HAP-1 (cell line): ENCODE data around the gene CCDC12.

Experiments
- DNase-seq, 2 experiments: peaks; one replicate each; pipeline ENCODE4 v3.0.0-alpha.2; 2016 to 2020; ENCODE audit warnings: low spot score in 2 of 2
- H3K27me3 ChIP-seq: fragments of 250-450 bp; sonication (Bioruptor Pico); 2 replicates; pipeline ENCODE4 v1.5.1; 2020; ENCODE audit warnings: low read depth, mild to moderate bottlenecking, moderate library complexity
- H3K36me3 ChIP-seq: fragments of 250-450 bp; sonication (Bioruptor Pico); replicated peaks from 2 replicates; pipeline ENCODE4 v1.5.1; 2020; ENCODE audit warnings: mild to moderate bottlenecking
- H3K4me1 ChIP-seq: fragments of 250-450 bp; sonication (Bioruptor Pico); 2 replicates; pipeline ENCODE4 v1.5.1; 2020; ENCODE audit warnings: mild to moderate bottlenecking
- H3K4me3 ChIP-seq: fragments of 250-450 bp; sonication (Bioruptor Pico); 2 replicates; pipeline ENCODE4 v1.5.1; 2020; ENCODE audit warnings: mild to moderate bottlenecking, moderate library complexity
- H3K9me3 ChIP-seq: fragments of 250-450 bp; sonication (Bioruptor Pico); 2 replicates; pipeline ENCODE4 v1.5.1; 2020; ENCODE audit warnings: mild to moderate bottlenecking, moderate library complexity
- in situ Hi-C: fragments of 300-500 bp; cut with MboI; formaldehyde crosslinking; loops from 3 replicates; pipeline ENCODE4 v1.14.3; 2020; ENCODE audit warnings: low sequenced_read_pairs, inconsistent platforms, mixed read lengths

CCDC12 gene

DNA sequence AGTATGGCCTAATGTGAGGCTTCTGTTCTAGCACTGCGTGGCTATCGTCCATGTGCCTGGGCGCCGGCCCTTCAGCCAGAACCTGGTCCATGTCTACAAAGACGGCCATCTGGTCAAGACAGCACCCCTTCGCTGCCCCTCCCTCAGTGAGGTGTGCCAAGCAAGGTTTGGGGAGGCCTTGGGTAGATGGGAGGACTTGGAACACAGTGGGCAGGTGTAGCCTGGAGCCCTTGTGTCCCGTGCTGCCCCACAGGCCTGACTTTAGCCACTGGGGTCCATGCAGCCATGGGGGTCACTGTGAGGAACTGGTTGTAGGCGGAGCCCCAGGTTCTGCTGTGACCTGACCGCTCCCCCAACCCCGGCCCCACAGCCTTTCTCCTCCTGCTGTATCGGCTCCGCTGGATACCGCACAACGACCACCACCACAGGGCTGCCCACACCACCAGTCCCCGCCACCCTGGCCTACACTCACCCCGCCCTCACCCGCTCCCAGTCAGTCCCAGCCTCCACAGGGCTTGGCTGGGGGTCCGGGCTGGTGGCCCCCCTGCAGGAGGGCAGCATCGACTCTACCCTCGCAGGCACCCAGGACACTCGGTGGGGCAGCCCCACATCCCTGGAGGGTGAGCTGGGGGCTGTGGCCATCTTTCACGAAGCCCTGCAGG lies 19.5 kb upstream of the CCDC12 start:
- Histone ChIP-seq H3K4me1 (no peaks in the 10 kb centered on the region), H3K36me3 (peaks cover 16% of the 10 kb centered on the region), H3K27me3 (no peaks in the 10 kb centered on the region), H3K9me3 (no peaks in the 10 kb centered on the region), H3K4me3 (no peak overlapping the region)
- no peak for DNase-seq
- in situ Hi-C loops: no loop called here

DNA sequence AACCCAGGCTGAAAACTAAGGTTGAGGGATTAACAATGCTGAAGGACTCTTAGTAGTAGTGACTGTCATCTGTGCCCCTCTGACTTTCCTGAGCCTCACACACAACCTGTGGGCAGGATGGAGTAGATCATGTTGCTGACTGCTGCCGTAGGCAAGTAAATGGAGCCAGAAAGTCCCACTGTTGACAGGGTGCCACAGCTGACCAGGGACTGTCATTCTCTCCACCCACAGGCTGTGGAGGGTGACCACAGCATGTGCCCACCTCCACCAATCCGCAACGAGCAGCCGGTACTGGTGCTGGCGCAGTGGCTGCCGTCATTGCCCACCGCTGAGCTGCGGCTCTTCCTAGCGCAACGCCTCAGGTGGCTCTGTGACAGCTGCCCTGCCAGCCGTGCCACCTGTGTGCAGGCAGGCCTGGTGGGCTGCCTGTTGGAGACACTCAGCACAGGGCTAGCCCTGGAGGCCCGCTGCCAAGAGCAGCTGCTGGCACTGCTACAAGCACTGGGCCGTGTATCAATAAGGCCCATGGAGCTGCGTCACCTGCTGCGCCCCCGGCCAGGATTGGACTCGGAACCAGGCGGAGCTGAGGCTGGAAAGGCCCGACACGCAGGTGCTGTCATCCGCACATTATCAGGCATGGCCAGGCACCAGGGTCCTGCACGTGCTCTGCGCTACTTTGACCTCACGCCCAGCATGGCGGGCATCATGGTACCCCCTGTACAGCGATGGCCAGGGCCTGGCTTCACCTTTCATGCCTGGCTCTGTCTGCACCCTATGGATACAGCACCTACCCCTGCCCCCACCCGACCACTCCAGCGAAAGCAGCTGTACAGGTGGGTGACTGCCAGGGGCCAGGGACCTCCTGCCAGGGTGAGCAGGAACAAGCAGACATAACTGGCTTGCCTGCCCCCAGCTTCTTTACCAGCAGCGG lies 18.5 kb upstream of the CCDC12 start:
- DNase-seq: no peak
- Histone ChIP-seq H3K36me3 (peaks cover 8% of the 10 kb centered on the region), H3K9me3 (no peaks in the 10 kb centered on the region), H3K4me3 (no peak overlapping the region), H3K27me3 (no peaks in the 10 kb centered on the region), H3K4me1 (no peaks in the 10 kb centered on the region)
- in situ Hi-C loops: no loop called here

DNA sequence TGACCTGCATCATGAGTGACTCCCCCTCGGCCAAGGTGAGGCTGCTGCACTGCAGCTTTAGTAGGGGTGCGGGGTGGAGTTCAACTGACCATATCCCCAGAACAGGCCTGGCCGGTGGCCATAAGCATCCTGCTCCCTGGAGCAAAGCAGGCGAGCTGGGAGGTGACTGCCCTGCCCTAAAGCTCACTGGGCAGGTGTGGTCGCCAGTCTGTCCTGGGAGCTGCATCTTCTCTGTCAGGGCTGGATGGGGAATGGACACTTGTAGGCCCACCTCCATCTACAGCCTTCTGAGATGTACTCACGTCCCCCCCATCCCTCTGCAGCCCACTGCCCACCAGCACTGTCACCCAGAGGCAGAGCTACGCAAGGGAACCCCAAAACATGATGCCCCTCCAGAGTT lies 17.4 kb upstream of the CCDC12 start:
- no peaks in the 10 kb centered on the region for H3K9me3 ChIP-seq
- H3K4me3 ChIP-seq: no peak overlapping the region
- in situ Hi-C loops: no loop called here
- H3K4me1 ChIP-seq: no peaks in the 10 kb centered on the region
- no peak for DNase-seq
- H3K27me3 ChIP-seq: no peaks in the 10 kb centered on the region
- H3K36me3 ChIP-seq: peaks cover 7% of the 10 kb centered on the region; the same call in 1 of the 2 replicates

DNA sequence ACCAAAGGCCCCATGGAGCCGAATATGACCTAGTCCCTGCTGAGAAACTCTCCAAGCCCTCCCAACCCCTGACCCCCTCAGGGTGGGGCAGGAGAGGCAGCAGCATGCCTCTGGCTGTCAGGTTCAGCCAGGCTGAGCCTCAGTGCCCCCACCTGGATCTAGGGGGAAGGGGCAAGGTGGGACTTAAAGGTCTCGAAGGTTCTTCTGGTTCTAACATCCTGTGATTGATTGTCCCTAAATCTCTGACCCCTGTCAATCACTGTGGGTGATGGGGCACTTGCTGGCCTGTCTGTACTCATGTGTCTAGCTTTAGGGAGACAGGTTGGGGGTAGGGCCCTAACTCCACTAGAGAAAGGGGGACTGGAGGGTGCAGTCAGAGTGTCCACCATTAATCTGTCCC lies 16.7 kb upstream of the CCDC12 start:
- Histone ChIP-seq H3K27me3 (no peaks in the 10 kb centered on the region), H3K9me3 (no peaks in the 10 kb centered on the region), H3K4me3 (no peak overlapping the region), H3K4me1 (no peaks in the 10 kb centered on the region), H3K36me3 (peaks cover under 1% of the 10 kb centered on the region; the same call in 1 of the 2 replicates)
- in situ Hi-C loops: no loop called here
- no peak for DNase-seq

DNA sequence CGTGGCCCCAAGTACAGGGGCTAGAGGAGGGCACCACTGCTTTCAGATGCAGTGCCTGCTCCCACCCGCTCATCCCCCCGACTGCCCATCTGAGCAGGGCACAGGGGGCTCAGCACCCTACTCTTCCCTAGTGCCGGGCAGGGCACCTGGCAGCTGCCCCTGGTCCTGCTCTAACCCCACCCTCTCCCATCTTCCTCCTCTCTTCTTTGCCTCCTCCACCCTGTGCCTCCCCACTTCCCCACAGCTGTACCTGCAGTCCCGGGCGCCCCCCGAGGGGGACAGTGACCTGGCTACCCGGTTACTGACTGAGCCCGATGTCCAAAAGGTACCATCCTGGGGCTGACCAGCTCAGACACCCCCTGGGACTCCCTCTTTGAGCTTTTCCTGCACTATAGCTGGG lies 15.7 kb upstream of the CCDC12 start:
- Histone ChIP-seq H3K27me3 (no peaks in the 10 kb centered on the region), H3K9me3 (no peaks in the 10 kb centered on the region), H3K36me3 (no peaks in the 10 kb centered on the region), H3K4me1 (no peaks in the 10 kb centered on the region), H3K4me3 (no peak overlapping the region)
- in situ Hi-C loops: no loop called here
- no peak for DNase-seq

DNA sequence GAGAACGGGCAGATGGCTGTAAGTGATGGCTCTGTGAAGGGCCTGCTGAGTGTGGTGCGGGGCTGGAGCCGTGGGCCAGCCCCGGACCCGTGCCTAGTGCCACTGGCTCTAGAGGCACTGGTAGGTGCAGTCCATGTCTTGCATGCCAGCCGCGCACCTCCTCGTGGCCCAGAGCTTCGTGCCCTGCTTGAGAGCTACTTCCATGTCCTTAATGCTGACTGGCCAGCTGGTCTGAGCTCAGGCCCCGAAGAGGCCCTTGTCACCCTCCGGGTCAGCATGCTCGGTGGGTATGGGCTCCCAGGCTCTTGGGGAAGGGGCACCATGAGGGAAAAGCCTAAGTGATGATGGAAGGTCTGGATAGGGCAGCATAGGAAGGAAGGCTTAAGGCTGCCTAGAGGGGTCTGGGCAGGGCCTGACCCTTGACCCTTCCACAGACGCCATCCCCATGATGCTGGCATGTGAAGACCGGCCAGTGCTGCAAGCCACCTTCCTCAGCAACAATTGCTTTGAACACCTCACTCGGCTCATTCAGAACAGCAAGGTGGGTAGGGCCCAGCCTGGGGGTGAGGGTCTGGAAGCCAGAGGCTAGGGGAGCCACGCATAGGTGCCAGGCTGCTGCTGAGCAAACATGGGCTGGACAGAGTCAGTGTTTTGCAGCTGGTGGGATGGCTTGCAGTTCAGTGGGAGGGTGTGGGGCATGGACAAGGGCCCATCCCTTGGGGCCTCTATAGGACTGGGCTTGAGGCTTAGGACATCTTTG lies 15.0 kb upstream of the CCDC12 start:
- Histone ChIP-seq H3K4me3 (no peak overlapping the region), H3K27me3 (no peaks in the 10 kb centered on the region), H3K9me3 (no peaks in the 10 kb centered on the region), H3K36me3 (no peaks in the 10 kb centered on the region), H3K4me1 (no peaks in the 10 kb centered on the region)
- in situ Hi-C loops: no loop called here
- DNase-seq: no peak

DNA sequence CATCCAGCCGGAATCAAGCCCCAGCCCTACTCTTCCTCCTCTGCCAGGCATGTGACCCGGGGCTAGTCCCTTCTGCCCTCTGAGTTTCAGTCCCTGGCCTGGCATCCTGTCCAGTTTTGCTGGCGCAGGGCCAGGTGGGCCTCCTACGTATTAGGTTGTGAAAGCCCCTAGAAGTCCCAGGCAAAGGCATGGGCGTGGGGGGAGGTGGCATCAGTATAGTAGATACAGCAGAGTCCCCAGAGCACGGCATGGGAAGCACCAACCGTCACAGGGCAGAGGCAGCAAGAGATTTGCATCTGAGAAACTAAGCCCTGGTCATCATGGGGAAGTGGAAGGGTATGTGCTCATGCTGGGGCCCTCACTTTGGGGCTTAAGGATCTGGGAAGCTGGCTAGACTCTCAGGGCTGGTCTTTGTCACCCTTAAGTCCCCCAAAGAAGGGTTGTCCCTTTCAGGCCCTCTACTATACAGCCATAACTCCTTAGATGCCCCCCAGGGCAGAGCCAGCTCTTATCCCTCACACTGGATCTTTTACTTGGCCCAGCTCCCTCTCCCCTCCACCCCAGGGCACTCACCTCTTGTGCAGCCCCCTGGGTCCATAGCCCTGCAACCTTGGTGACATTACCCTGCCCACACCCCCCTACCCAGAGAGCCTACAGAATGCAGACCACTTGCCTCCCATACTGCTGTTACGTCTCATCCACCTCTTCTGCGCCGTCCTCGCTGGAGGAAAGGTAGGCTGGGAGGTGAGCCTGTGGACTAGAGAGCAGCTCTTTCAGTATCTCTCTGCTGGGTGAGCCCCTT lies 14.2 kb upstream of the CCDC12 start:
- Histone ChIP-seq H3K4me3 (no peak overlapping the region), H3K4me1 (no peaks in the 10 kb centered on the region), H3K36me3 (no peaks in the 10 kb centered on the region), H3K27me3 (no peaks in the 10 kb centered on the region), H3K9me3 (no peaks in the 10 kb centered on the region)
- in situ Hi-C loops: no loop called here
- DNase-seq: no peak

DNA sequence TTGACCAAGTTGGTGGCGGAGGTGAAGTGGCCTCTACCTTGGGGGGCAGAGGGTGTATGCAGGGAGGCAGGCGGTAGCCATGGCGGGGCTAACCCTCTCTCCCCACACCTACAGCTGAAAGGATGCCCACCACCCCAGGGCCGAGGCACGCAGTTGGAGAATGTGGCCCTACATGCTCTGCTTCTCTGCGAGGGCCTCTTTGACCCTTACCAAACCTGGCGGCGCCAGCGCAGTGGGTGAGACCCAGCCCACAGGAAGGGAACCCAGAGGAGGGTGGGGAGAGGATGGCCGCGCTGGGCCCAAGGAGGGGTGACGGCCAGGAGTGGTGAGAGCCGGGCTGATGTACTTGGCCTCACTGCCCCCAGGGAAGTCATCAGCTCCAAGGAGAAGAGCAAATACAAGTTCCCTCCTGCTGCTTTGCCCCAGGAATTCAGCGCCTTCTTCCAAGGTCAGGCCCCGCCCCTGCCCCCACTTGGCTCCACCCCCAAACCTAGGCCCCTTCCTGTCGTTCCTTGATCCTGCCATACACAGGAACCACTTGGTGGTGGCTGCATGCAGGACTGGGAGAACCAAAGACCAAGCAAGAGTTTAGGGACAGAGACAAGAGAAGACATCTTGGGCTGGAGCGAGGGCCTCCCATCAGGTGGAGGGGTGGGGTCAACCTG lies 12.7 kb upstream of the CCDC12 start:
- no peak for DNase-seq
- H3K9me3 ChIP-seq: no peaks in the 10 kb centered on the region
- no peaks in the 10 kb centered on the region for H3K27me3 ChIP-seq
- no peaks in the 10 kb centered on the region for H3K4me1 ChIP-seq
- no peaks in the 10 kb centered on the region for H3K36me3 ChIP-seq
- in situ Hi-C loops: no loop called here
- no peak overlapping the region for H3K4me3 ChIP-seq

DNA sequence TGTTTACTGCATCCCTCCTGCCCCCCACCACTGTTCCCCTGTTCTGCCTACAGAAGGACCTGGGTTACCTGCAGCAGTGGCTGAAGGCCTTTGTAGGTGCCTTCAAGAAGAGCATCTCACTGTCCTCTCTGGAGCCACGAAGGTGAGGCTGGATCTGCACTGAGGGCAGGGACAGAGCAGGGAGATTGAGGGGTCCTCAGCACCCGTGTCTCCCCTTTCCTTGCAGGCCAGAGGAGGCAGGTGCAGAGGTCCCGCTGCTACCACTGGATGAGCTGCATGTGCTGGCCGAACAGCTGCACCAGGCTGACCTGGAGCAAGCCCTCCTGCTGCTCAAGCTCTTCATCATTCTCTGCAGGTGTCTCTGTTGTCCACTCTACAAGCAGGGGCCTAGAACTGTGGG lies 12.1 kb upstream of the CCDC12 start:
- Histone ChIP-seq H3K4me3 (no peak overlapping the region), H3K4me1 (no peaks in the 10 kb centered on the region), H3K27me3 (no peaks in the 10 kb centered on the region), H3K36me3 (no peaks in the 10 kb centered on the region), H3K9me3 (no peaks in the 10 kb centered on the region)
- in situ Hi-C loops: no loop called here
- DNase-seq: no peak

DNA sequence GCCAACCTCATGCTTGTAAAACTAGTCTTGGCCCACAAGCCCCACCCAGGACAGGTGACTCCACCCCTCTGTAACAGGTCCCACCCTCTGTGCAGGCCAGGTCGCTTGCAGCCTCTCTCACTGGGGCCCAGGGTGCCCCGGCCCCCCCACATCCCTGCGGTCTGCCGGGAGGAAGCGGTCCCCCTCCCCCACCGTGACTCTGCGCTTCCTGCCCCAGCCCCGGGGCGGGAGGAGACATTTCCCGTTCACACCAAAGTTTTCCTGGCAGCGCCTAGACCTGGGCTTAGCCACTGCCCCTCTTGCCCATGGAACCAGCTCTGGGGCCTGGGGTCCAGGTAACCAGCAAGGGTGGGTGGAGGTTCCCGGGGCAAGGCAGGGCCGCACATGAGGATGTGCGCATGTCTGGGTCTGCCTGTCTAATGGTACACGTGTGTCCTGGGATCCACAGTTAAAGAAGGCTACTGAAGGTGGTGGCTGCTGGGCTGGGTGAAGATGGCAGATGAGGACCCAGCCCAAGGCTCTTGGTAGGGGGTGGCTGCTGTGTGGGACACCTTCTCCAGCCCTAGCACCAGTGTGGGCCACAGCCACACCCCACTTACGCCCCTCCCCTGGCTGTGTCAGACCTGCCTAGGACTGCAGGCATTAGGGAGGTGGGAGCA lies 11.3 kb upstream of the CCDC12 start:
- Histone ChIP-seq H3K4me1 (no peaks in the 10 kb centered on the region), H3K36me3 (no peaks in the 10 kb centered on the region), H3K27me3 (no peaks in the 10 kb centered on the region), H3K9me3 (no peaks in the 10 kb centered on the region), H3K4me3 (no peak overlapping the region)
- DNase-seq: no peak
- in situ Hi-C loops: no loop called here

DNA sequence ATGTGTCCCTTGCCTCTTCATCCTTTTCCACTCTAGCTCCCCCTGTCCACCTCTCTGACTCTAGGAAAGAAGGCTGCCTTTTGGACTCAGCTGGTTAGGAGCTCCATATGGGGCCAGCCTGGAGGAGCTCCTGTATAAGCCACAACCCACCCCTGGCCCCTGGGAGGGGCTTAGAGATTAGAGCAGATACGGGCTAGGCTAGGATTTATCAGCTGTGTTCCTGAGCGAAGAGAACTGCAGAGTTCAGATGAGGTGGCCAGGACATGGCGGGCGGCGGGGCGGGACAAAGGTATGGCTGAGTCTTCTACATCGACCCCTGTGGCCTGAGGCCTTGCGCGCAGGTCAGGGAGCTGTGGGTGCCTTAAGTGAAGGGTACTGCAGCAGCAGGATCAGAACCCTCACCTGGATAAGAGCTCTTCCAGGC lies 10.8 kb upstream of the CCDC12 start:
- Histone ChIP-seq H3K9me3 (no peaks in the 10 kb centered on the region), H3K27me3 (no peaks in the 10 kb centered on the region), H3K36me3 (no peaks in the 10 kb centered on the region), H3K4me1 (no peaks in the 10 kb centered on the region), H3K4me3 (no peak overlapping the region)
- in situ Hi-C loops: no loop called here
- DNase-seq: no peak

DNA sequence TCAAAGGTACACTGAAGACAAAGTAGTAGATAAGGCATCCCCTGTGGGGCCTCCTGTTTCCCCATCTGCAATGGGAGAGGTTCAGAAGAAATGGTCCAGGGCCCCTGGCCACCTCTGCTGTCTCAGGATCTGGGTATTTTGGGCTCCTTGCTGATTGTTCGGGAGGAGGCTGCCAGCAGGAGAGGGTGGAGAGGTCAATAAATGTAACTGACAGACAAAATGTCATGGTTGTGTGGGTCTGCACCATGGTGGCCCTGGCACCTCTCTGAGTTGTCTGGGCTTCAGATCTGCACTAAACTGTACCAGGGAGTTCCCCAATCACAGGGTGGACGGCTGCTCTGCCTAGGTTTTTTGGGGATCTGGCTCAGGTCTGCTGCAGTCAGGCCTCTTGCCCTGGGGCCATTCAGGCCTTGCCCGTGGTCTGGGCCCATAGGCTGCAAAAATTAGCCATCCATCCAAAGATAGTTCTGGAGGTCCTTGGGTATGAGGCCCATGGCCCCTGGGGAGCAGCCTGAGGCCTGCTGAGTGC lies 10.3 kb upstream of the CCDC12 start:
- H3K4me1 ChIP-seq: no peaks in the 10 kb centered on the region
- H3K27me3 ChIP-seq: no peaks in the 10 kb centered on the region

More for the DNA sequence above, 10.3 kb upstream of the CCDC12 start:
- Histone ChIP-seq H3K4me3 (no peak overlapping the region), H3K9me3 (no peaks in the 10 kb centered on the region), H3K36me3 (no peaks in the 10 kb centered on the region)
- in situ Hi-C loops: no loop called here
- DNase-seq: no peak
